K562 (cell line): ENCODE results near the gene PTK7. TPM values are rescaled to one million over a fixed set of nuclear protein-coding genes. Genes with fewer than 3 reads are reported as not detected.
A peak's percentile ranks its signal among the peaks of the same experiment; 100 is the strongest.

ENCODE experiments used
- ATAC-seq: fragments of 200-7000 bp; cut with Tn5 transposase; 3 replicates; pipeline ENCODE4 v1.9.1; 2020; ENCODE audit warnings: moderate library complexity
- BruUV-seq: library from RNA; stranded (reverse); fragments of 400-500 nt; replicated peaks from 2 replicates; lab custom pipeline; 2021; lab: Mats Ljungman, UMichigan
- CTCF ChIA-PET: fragments of 300-600 bp; formaldehyde crosslinking; extraction: SDS; loops from one replicate; lab custom pipeline; 2021; ENCODE audit warnings: low intra/inter-chr PET ratio; lab: Yijun Ruan, JAX
- POLR2A ChIA-PET: fragments of 300-600, 350-650 bp; sonication (Branson Sonifier 250); formaldehyde crosslinking; extraction: SDS; loops from one replicate; lab custom pipeline; 2021; ENCODE audit warnings: antibody characterized with exemption, inconsistent platforms; lab: Yijun Ruan, JAX
- DNase-seq, 4 experiments: peaks; one replicate each; pipeline versions ENCODE4 v3.0.0 to v3.0.0-alpha.2; 2011 to 2018; ENCODE audit warnings: low spot score in 3 of 4, mixed read lengths in 3 of 4; ENCODE audit errors: extremely low read depth in 1 of 4
- FAIRE-seq: peaks from 2 replicates; lab custom pipeline; 2011; peaks lifted over from hg19 to GRCh38; lab: Jason Lieb, UNC
- H2AFZ ChIP-seq: 2 replicates; pipeline ENCODE4 v1.6.0; 2011; ENCODE audit warnings: low read depth, low read length, control low read depth, inconsistent platforms
- H3K27ac ChIP-seq: fragments of 200-600 bp; 3 replicates; pipeline ENCODE4 v1.8.0; 2011; ENCODE audit warnings: low read depth, mild to moderate bottlenecking, control low read depth, inconsistent platforms, low read length, moderate library complexity, mixed read lengths; ENCODE audit errors: extremely low read depth
- H3K27me3 ChIP-seq, 2 experiments: fragments of 300-600 bp in 1 of 2; 2 replicates in 1 of 2; 3 replicates in 1 of 2; pipeline versions ENCODE4 v1.6.0 to v1.8.0; 2011; ENCODE audit warnings: inconsistent platforms in 2 of 2, low read length in 2 of 2, mild to moderate bottlenecking in 1 of 2, mixed read lengths in 1 of 2, moderate library complexity in 1 of 2; ENCODE audit not compliant: control insufficient read depth in 2 of 2, insufficient read depth in 2 of 2
- H3K36me3 ChIP-seq: fragments of 300-600 bp; 3 replicates; pipeline ENCODE4 v1.8.0; 2011; ENCODE audit warnings: mild to moderate bottlenecking, low read length, inconsistent platforms; ENCODE audit not compliant: control insufficient read depth, insufficient read depth
- H3K4me1 ChIP-seq, 2 experiments: fragments of 200-600 bp in 1 of 2; replicated peaks in 1 of 2; 2 replicates in 1 of 2; 3 replicates in 1 of 2; pipeline versions ENCODE4 v1.5.1 to v1.8.0; 2011; ENCODE audit warnings: inconsistent platforms in 2 of 2, low read length in 2 of 2, mild to moderate bottlenecking in 1 of 2, mixed read lengths in 1 of 2, moderate library complexity in 1 of 2; ENCODE audit not compliant: control insufficient read depth in 2 of 2, insufficient read depth in 2 of 2
- H3K4me2 ChIP-seq: 2 replicates; pipeline ENCODE4 v1.6.1; 2011; ENCODE audit warnings: low read length, control low read depth, inconsistent platforms, mixed read lengths; ENCODE audit not compliant: insufficient read depth
- H3K4me3 ChIP-seq: fragments of 200-600 bp; sonication (generic), shearing (Covaris generic); 2 replicates; pipeline ENCODE4 v1.5.1; 2016; ENCODE audit warnings: control low read depth, inconsistent platforms
- H3K79me2 ChIP-seq: fragments of 200-600 bp; 3 replicates; pipeline ENCODE4 v1.8.0; 2011; ENCODE audit warnings: low read length, inconsistent platforms; ENCODE audit not compliant: control insufficient read depth, insufficient read depth
- H3K9ac ChIP-seq, 2 experiments: 2 replicates each; pipeline versions ENCODE4 v1.6.0 to v1.6.1; 2011; ENCODE audit warnings: low read depth in 2 of 2, low read length in 2 of 2, control low read depth in 1 of 2, inconsistent platforms in 1 of 2, mild to moderate bottlenecking in 1 of 2, mixed read lengths in 1 of 2; ENCODE audit not compliant: insufficient read depth in 1 of 2
- H3K9me1 ChIP-seq: one replicate; pipeline ENCODE4 v1.6.0; 2011; ENCODE audit warnings: inconsistent platforms, mild to moderate bottlenecking, low read length, moderate library complexity; ENCODE audit not compliant: control insufficient read depth, insufficient read depth
- H3K9me3 ChIP-seq: replicated peaks from 2 replicates; pipeline ENCODE4 v1.5.1; 2011; ENCODE audit warnings: low read depth, low read length, inconsistent platforms; ENCODE audit not compliant: control insufficient read depth, insufficient read depth
- H4K20me1 ChIP-seq: replicated peaks from 2 replicates; pipeline ENCODE4 v1.6.1; 2011; ENCODE audit warnings: low read length, inconsistent platforms, mixed read lengths; ENCODE audit not compliant: control insufficient read depth, insufficient read depth
- BCLAF1 ChIP-seq, 2 experiments: fragments of 450-650 bp in 1 of 2; IDR thresholded peaks; 2 replicates each; pipeline ENCODE4 v1.6.1; 2011 to 2017; ENCODE audit warnings: low read depth in 2 of 2, antibody characterized with exemption in 1 of 2, borderline replicate concordance in 1 of 2, low read length in 1 of 2, mild to moderate bottlenecking in 1 of 2, mixed read lengths in 1 of 2; ENCODE audit not compliant: control insufficient read depth in 1 of 2
- MGA ChIP-seq: fragments of 450-650 bp; IDR thresholded peaks from 2 replicates; pipeline ENCODE4 v1.6.1; 2016; ENCODE audit warnings: mild to moderate bottlenecking, moderate library complexity
- YBX1 ChIP-seq: fragments of 450-650 bp; IDR thresholded peaks from 2 replicates; pipeline ENCODE4 v1.7.1; 2016; ENCODE audit warnings: mild to moderate bottlenecking
- WGBS: fragments of 100-300 bp; shearing (Covaris generic); methylation state at CpG from one replicate; pipeline ENCODE4 v1.1.6; 2016; ENCODE audit warnings: low coverage, mixed read lengths; ENCODE audit not compliant: insufficient coverage; ENCODE audit errors: missing lambda C conversion rate; 5-methylcytosine and 5-hydroxymethylcytosine counted together
- in situ Hi-C: fragments of 300-500 bp; cut with MboI; formaldehyde crosslinking; loops from 4 replicates; pipeline ENCODE4 v1.15.0; 2018; ENCODE audit warnings: inconsistent platforms, mixed read lengths
- intact Hi-C: fragments of 100-400 bp; cut with micrococcal nuclease; formaldehyde crosslinking; loops from 2 replicates; pipeline ENCODE4 v1.14.2; 2022
- polyA plus RNA-seq, 8 experiments: library from polyadenylated mRNA; depleted of rRNA in 4 of 8; stranded (reverse) in 5 of 8; unstranded in 3 of 8; fragments of >200 nt; fragmentation: Nextera tagmentation in 2 of 8; fragmentation: Illumina TruSeq in 1 of 8; extraction: Ambion mirVana in 2 of 8; extraction: Trizol in 1 of 8; gene quantifications; 2 replicates each; pipeline versions ENCODE4 v1.2.1 to v1.2.3, GENCODE V29; 2011 to 2014; ENCODE audit warnings: inconsistent platforms in 1 of 8, missing spikeins in 1 of 8
- total RNA-seq, 7 experiments: library from RNA; depleted of rRNA in 6 of 7; stranded (reverse); fragments of >200 nt in 6 of 7; fragmentation: Illumina TruSeq in 2 of 7; extraction: Trizol in 2 of 7; gene quantifications; 2 replicates each; pipeline versions ENCODE4 v1.2.1 to v1.2.3, GENCODE V29; 2011 to 2021; ENCODE audit warnings: low replicate concordance in 1 of 7

Gene PTK7
- total and polyA plus RNA-seq, 9 of the 15 experiments (the other 6 are each of a cell fraction or from before 2014, with no cell fraction given) = 0.20 to 6.8 (median 4.2) TPM

GRCh38 chr6:43093436-43094289, 17.5 kb downstream of the PTK7 start:
- FAIRE-seq = peak; percentile 97
- H2AFZ ChIP-seq = peak overlapping the region; percentile 90
- H3K27ac ChIP-seq = 0 out of 3 replicates have a peak overlapping the region, but pooled peaks have one; percentile 13
- no peaks in the 10 kb centered on the region for H4K20me1 ChIP-seq
- peak; percentile 92 for ATAC-seq
- intact Hi-C loops = no loop called here
- no peaks in the 10 kb centered on the region for H3K27me3 ChIP-seq
- no peaks in the 10 kb centered on the region for H3K9me1 ChIP-seq
- peaks cover 22 to 27% of the 10 kb centered on the region in 2 experiments for H3K4me1 ChIP-seq
- in situ Hi-C loops = no loop called here
- ChIA-PET POLR2A (interaction anchor here (0.6 to 1.2 kb wide), 4 partner anchors 11 to 50 kb away, joined by 3 to 5 read pairs (median 4); partner anchors contain the start of gene CUL7), CTCF (interaction anchor here (0.6 kb wide), 1 partner anchor 1205 kb away, joined by 5 read pairs; no protein-coding TSS in a partner anchor)
- peak; percentile 67 to 87 (median 75) for DNase-seq
- TSS peak; percentile 82 for BruUV-seq
- peak overlapping the region; percentile 8; the same call in 1 of the 2 replicates for H3K4me3 ChIP-seq
- H3K9ac ChIP-seq = peak overlapping the region; percentile 55 to 61; a peak in 3 of 4 replicates
- H3K79me2 ChIP-seq = no peaks in the 10 kb centered on the region
- 26% methylated on average over 9 of the region's 9 CpGs for WGBS
- H3K9me3 ChIP-seq = no peaks in the 10 kb centered on the region
- H3K36me3 ChIP-seq = no peaks in the 10 kb centered on the region
- peak overlapping the region; percentile 71 for H3K4me2 ChIP-seq
- no peak for TF ChIP-seq YBX1
- peak; percentile 63 for TF ChIP-seq MGA
- TF ChIP-seq BCLAF1 (IDR thresholded peaks at IDR 0.05; ENCODE audit: borderline replicate concordance in 1 of 2, control insufficient read depth in 1 of 2, low read depth in 2 of 2, low read length in 1 of 2) = no peak
